Anterior cingulate cortex (tissue), 58 donors: ENCODE data around the gene KYAT1.
"Not testable (repeated sequence)": the region's sequence is repeated elsewhere in the genome, so short reads cannot be mapped to it uniquely, and the experiment has no call there.

Experiments
- DNase-seq, 58 donors: peaks; one replicate each; lab custom pipeline; 2025; lab: John Stamatoyannopoulos, UW

KYAT1 gene

GRCh38 chr9:128821584-128822406, 60.0 kb downstream of the KYAT1 start:
- DNase-seq = no peak

GRCh38 chr9:128820665-128821583, 60.8 kb downstream of the KYAT1 start:
- no peak for DNase-seq

- DNase-seq = peak in 33 of 58 donors; percentile 6 to 63 (median 26)
Measured at GRCh38 chr9:128819716-128820664, 61.8 kb downstream of the KYAT1 start.

GRCh38 chr9:128818839-128819715, 62.7 kb downstream of the KYAT1 start:
- peak in 32 of 58 donors; percentile 13 to 78 (median 48) for DNase-seq

GRCh38 chr9:128818099-128818838, 63.5 kb downstream of the KYAT1 start, which contains the start of gene ENDOG:
TSS of gene ENDOG (plus strand) at chr9:128818500. CDS start at chr9:128818685, 185 bp downstream.
- DNase-seq = peak; percentile 71 to 99 (median 96)

- DNase-seq = no peak
Measured at GRCh38 chr9:128810873-128811272, 70.9 kb downstream of the KYAT1 start.

GRCh38 chr9:128809831-128810230, 71.9 kb downstream of the KYAT1 start:
- DNase-seq = no peak

GRCh38 chr9:128809036-128809599, 72.6 kb downstream of the KYAT1 start:
- no peak for DNase-seq

- no peak for DNase-seq
Measured at GRCh38 chr9:128808543-128808942, 73.2 kb downstream of the KYAT1 start.

- DNase-seq = no peak
Measured at GRCh38 chr9:128807827-128808226, 73.9 kb downstream of the KYAT1 start.

- DNase-seq = peak in 37 of 58 donors; percentile 12 to 88 (median 36)
Measured at GRCh38 chr9:128805661-128806060, 76.1 kb downstream of the KYAT1 start.

GRCh38 chr9:128802482-128802881, 79.3 kb downstream of the KYAT1 start:
- DNase-seq = no peak

- DNase-seq = no peak
Measured at GRCh38 chr9:128800061-128800460, 81.7 kb downstream of the KYAT1 start.

GRCh38 chr9:128798896-128799295, 82.9 kb downstream of the KYAT1 start:
- no peak for DNase-seq

GRCh38 chr9:128794961-128795360, 86.8 kb downstream of the KYAT1 start:
- not testable (repeated sequence) for DNase-seq

- DNase-seq = no peak
Measured at GRCh38 chr9:128792978-128793686, 88.6 kb downstream of the KYAT1 start.

GRCh38 chr9:128792134-128792533, 89.6 kb downstream of the KYAT1 start:
- no peak for DNase-seq
